Activated CD4-positive, alpha-beta T cell treated with anti-CD3 and anti-CD28 coated beads, Interleukin-2, Interleukin-6, amounts not matched to agents 100 ng/mL and 50 ng/mL, durations not matched to agents 16 hours and 8 hours (primary cell): ENCODE results near the gene ORC5.
"Not testable (repeated sequence)": the region's sequence is repeated elsewhere in the genome, so short reads cannot be mapped to it uniquely, and the experiment has no call there.

Source experiments
- DNase-seq: peaks from one replicate; pipeline ENCODE4 v3.0.0-alpha.2; 2020

The ORC5 gene

GRCh38 chr7:104179178-104179577 is 28.6 kb downstream of the ORC5 start:
- DNase-seq = no peak

- not testable (repeated sequence) for DNase-seq
These were observed 30.2 kb downstream of the ORC5 start for GRCh38 chr7:104177565-104178083.

- DNase-seq = no peak
These were observed 31.5 kb downstream of the ORC5 start for GRCh38 chr7:104176332-104176731.

- DNase-seq = no peak
These were observed 32.3 kb downstream of the ORC5 start for GRCh38 chr7:104175361-104175984.

GRCh38 chr7:104174798-104175197 is 33.0 kb downstream of the ORC5 start:
- no peak for DNase-seq

- DNase-seq = no peak
These were observed 45.7 kb downstream of the ORC5 start for GRCh38 chr7:104162081-104162480.

- DNase-seq = no peak
These were observed 46.6 kb downstream of the ORC5 start for GRCh38 chr7:104161244-104161643.

- no peak for DNase-seq
These were observed 47.4 kb downstream of the ORC5 start for GRCh38 chr7:104160375-104160774.

- peak; percentile 17 for DNase-seq
These were observed 51.0 kb downstream of the ORC5 start for GRCh38 chr7:104156842-104157277.

GRCh38 chr7:104153287-104153686 is 54.5 kb downstream of the ORC5 start:
- no peak for DNase-seq

GRCh38 chr7:104152468-104152867 is 55.3 kb downstream of the ORC5 start:
- no peak for DNase-seq

- no peak for DNase-seq
These were observed 57.3 kb downstream of the ORC5 start for GRCh38 chr7:104150470-104150869.

- no peak for DNase-seq
These were observed 58.0 kb downstream of the ORC5 start for GRCh38 chr7:104149822-104150221.

GRCh38 chr7:104142147-104142546 is 65.7 kb downstream of the ORC5 start:
- DNase-seq = no peak

- no peak for DNase-seq
These were observed 69.8 kb downstream of the ORC5 start for GRCh38 chr7:104137971-104138370.

- no peak for DNase-seq
These were observed 70.3 kb downstream of the ORC5 start for GRCh38 chr7:104137511-104137910.

GRCh38 chr7:104136981-104137380 is 70.8 kb downstream of the ORC5 start:
- DNase-seq = no peak

GRCh38 chr7:104136561-104136960 is 71.3 kb downstream of the ORC5 start:
- DNase-seq = no peak

GRCh38 chr7:104135760-104136558 is 71.9 kb downstream of the ORC5 start:
- peak; percentile 37 for DNase-seq

- DNase-seq = no peak
These were observed 74.6 kb downstream of the ORC5 start for GRCh38 chr7:104133238-104133637.

- DNase-seq = no peak
These were observed 77.1 kb downstream of the ORC5 start for GRCh38 chr7:104130726-104131125.

- DNase-seq = no peak
These were observed 80.6 kb downstream of the ORC5 start for GRCh38 chr7:104127204-104127603.

GRCh38 chr7:104126411-104126841 is 81.4 kb downstream of the ORC5 start:
- DNase-seq = no peak

GRCh38 chr7:104124893-104125477 is 82.8 kb downstream of the ORC5 start:
- no peak for DNase-seq
